HG02798 (cell line): Measurements from ENCODE around the gene PCDH8.
A peak's percentile ranks its signal among the peaks of the same experiment; 100 is the strongest.

Experiments
- ATAC-seq: cut with Tn5 transposase; IDR thresholded peaks from one replicate; pipeline ENCODE4 v1.9.1; 2021; ENCODE audit warnings: mild to moderate bottlenecking; ENCODE audit not compliant: unreplicated experiment, poor library complexity

Gene PCDH8, protein sequence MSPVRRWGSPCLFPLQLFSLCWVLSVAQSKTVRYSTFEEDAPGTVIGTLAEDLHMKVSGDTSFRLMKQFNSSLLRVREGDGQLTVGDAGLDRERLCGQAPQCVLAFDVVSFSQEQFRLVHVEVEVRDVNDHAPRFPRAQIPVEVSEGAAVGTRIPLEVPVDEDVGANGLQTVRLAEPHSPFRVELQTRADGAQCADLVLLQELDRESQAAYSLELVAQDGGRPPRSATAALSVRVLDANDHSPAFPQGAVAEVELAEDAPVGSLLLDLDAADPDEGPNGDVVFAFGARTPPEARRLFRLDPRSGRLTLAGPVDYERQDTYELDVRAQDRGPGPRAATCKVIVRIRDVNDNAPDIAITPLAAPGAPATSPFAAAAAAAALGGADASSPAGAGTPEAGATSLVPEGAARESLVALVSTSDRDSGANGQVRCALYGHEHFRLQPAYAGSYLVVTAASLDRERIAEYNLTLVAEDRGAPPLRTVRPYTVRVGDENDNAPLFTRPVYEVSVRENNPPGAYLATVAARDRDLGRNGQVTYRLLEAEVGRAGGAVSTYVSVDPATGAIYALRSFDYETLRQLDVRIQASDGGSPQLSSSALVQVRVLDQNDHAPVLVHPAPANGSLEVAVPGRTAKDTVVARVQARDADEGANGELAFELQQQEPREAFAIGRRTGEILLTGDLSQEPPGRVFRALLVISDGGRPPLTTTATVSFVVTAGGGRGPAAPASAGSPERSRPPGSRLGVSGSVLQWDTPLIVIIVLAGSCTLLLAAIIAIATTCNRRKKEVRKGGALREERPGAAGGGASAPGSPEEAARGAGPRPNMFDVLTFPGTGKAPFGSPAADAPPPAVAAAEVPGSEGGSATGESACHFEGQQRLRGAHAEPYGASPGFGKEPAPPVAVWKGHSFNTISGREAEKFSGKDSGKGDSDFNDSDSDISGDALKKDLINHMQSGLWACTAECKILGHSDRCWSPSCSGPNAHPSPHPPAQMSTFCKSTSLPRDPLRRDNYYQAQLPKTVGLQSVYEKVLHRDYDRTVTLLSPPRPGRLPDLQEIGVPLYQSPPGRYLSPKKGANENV

GRCh38 chr13:52848455-52849195, at the start of gene PCDH8:
TSS of gene PCDH8 (minus strand) at chr13:52848640. CDS start at chr13:52848436, 204 bp downstream.
- ATAC-seq, result no peak

DNA sequence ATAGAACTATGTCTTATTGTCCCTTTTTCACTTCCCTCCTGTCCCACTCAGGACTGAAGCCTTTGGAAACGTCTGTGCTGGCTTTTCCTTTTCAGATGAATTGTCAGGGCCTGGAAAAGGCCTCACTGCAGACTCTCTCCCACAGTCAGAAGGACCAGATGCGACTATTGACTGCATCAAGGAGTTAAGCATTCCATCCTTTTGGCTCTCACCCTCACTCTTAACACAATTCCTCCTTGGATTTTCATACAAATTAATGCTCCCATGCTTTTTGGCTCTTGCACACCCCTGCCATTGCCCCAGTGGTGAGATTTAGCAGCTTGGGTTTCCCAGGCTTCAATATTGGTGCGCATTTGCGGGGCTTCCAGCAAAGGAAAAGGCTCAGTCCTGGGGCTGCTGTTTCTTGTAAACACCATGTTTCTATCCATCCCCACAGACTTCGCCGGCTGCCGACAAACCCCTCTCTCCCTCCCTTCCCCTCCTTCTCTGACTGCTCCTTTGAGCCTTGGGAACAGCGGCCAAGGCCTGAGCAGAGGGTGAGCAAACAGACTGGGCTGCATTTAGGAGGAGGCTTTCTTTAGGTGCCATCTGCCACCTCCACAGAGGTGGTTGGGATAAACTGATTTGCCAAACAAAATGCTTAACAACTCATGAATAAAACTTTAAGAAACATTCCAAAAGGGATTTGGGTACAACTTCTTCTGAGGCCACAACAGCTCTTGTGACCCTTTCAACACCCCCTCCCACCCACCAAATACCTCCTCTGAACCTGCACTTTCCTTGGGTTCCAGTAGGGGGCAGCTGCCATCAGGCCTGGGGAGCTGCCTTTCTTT, 48.6 kb upstream of the PCDH8 start:
- peak; percentile 46 for ATAC-seq

DNA sequence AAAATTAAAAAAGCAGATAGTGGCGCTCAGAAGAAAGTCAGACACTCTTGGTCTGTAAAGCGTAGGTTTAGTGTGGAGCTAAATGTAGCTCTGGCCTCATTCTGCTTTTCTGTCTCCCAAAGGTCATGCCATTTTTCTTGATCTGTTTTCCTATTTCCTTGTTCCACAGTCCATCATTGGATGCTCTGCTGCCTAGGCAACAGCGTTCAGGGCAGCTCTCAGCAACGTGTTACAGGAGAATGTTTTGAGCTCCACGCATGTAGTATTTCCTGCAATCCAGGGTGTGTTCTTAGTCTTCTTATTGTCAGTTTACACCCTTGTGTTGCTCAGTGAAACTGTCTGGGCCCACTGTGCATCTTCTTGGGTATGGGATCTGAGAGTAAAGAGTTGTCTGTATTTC, 46.0 kb upstream of the PCDH8 start:
- no peak for ATAC-seq

- ATAC-seq, result no peak
Measured at GRCh38 chr13:52892925-52893324, 44.5 kb upstream of the PCDH8 start.

DNA sequence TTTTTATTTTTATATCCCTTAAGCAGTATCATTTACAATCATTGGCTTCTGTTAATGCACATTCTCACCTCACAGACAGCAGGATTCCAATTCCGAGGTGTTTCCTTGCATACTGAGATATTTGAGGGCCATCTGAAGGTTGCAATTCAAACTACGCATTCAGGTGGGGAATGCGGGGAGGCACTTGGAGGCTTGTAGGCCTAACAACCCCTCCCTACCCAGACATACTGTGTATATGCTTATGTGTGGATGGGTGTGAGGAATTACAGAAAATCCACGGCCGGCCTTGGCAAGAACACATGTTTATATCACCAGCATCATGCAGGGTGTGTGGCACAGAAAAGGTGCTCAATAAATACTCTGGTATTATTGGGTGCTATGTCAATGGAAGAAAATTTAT, 43.3 kb upstream of the PCDH8 start:
- ATAC-seq, result no peak

DNA sequence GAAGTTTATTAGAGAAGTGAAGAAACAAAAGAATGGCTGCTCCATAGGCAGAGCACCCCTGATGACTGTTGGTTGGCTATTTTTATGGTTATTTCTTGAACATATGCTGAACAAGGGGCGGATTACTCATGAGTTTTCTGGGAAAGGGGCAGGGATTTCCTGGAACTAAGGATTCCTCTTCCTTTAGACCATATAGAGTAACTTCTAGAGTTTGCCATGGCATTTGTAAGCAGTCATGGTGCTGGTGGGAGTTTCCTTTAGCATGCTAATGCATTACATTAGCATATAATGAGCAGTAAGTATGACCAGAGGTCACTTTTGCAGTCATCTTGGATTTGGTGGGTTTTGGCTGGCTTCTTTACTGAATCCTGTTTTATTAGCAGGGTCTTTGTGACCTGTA, 38.7 kb upstream of the PCDH8 start:
- no peak for ATAC-seq

GRCh38 chr13:52885141-52885540, 36.7 kb upstream of the PCDH8 start:
- ATAC-seq, result no peak

- ATAC-seq, result no peak
Measured at GRCh38 chr13:52884429-52885010, 36.1 kb upstream of the PCDH8 start.

DNA sequence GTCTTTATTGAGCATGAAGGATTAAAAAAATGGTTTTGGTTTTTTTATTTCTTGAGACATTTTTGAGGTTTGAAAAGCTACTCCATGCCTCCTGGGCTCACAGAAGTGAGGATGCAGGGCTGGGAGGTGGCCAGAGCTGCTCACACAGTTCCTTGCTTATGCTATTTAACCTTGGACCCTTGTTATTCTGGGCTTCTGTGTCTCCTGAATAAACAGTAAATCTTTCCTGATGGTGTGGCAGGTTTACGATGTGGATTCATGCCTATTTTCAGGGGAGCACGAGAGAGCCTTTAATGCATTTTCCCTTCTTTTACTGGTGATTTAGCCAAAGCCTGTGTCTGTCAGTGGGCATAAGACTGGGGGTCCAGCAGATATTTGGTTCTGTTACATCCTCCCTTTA, 34.3 kb upstream of the PCDH8 start:
- no peak for ATAC-seq

DNA sequence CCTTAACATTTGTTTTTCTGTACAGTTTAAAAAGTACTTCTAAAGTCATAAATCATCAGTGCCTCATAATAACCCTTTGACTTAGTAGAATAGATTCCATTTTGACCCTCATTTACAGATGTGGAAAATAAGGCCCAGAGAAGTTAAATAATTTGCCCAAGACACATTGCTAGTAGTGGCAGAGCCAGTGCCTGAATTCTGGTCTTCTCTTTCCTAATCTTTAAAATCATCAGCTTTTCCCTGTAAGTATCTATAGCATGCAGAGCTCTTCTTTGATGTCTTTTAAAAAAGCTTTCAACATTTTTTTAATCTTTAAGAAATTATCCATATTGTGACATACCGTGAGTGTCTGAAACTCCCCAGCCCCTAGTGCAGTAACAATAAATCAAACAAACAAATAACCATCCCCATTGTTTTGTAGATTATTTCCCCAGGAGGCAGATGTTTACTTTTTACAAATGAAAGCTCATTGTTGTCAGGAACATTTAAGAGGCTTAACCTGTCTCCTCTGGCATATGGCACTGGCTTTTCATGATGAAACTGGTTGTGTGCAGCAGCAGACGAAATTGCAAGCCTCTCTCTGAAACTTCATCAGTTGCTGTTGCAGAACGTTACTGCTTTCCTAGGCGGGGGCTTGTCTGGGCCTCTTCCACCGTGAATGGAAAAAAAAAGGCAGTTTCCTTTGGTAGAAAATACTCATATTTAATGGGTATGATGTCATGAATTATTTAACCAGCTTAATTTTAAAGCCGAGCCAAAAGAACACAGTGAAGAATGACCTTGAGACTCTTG, 31.7 kb upstream of the PCDH8 start:
- no peak for ATAC-seq

GRCh38 chr13:52878831-52879230, 30.4 kb upstream of the PCDH8 start:
- no peak for ATAC-seq

- no peak for ATAC-seq
Measured at GRCh38 chr13:52870143-52870542, 21.7 kb upstream of the PCDH8 start.

DNA sequence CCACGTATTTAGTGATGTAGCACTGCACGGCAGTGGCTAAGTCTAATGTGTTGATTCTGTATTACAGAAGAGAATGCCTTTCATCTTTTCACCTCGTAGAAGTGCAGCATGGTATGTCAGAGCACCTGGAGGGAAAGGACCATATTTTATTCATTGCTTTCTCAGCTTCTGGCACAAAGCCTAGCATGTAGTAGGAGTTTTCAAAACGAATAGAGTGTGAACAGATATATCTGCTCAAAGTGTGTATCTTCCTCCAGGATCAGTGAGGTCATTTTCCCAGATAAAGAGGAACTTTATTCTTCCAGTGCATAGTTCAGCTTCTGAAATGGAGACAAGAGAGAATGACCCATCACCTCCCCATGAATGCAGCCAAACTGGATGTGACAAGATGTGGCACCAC, 21.2 kb upstream of the PCDH8 start:
- no peak for ATAC-seq

DNA sequence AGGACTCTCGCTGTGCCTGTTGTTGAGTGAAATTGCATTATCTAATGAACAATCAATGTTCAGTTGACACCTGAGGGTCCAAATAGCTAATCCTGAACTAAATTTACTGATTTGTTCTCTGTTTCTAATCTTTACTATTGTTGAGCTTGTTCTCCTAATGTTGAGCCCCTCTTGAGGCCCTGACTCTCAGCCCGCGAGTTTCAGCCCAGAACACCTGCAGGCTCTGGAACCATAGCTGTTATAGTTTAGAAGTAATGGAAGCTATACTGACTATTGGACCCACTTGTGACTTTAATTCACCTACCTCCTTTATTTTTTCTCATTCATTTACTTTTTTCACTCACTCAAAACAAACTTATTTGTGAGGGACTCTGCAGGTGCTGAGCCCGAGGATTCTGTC, 20.6 kb upstream of the PCDH8 start:
- ATAC-seq, result no peak

GRCh38 chr13:52868190-52868589, 19.8 kb upstream of the PCDH8 start:
- peak; percentile 79 for ATAC-seq

DNA sequence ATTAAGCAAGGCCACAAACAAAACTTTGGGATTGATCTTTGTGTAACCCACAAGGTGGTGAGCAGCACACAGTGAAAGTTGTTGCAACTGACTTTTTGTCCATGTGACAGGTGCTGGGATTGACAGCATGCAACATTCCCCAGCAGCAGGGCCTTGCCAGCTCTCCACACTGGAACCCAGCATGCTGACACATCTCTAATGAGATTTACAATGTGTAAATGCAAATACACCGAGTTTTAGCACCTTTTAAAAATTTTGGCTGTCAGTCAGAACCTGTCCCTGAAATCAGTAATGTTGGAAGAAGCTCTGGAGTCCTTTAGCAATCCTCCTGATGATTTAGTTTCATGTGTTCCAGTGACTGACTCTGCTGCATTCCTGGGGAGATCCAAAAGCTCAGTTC, 16.5 kb upstream of the PCDH8 start:
- no peak for ATAC-seq

- ATAC-seq, result no peak
Measured at GRCh38 chr13:52862358-52863206, 14.1 kb upstream of the PCDH8 start.

- ATAC-seq, result no peak
Measured at GRCh38 chr13:52852444-52852843, 4.0 kb upstream of the PCDH8 start.
